Left lobe of liver (tissue), 2 donors: ENCODE measurements around the gene TPST2. TPM values are rescaled to one million over a fixed set of nuclear protein-coding genes. Genes with fewer than 3 reads are reported as not detected.

Source experiments
- ATAC-seq: fragments of 200-7000 bp; cut with Tn5 transposase; one replicate; pipeline ENCODE4 v1.9.1; 2020; ENCODE audit warnings: mild to moderate bottlenecking, moderate library complexity
- DNase-seq: peaks from one replicate; pipeline ENCODE4 v3.0.0-alpha.2; 2020; ENCODE audit warnings: low spot score
- total RNA-seq: library from RNA; stranded (reverse); gene quantifications from one replicate; pipeline ENCODE4 v1.2.1, GENCODE V29; 2021
- donor health status: DM: no; HTN: no; CAD: no; lungs with moderate emphysema.
- donor health status: DM: no; HTN: yes; CAD: no.

TPST2 gene
- total RNA-seq, 1 donor from 2014 or later = 71.9 TPM

DNA sequence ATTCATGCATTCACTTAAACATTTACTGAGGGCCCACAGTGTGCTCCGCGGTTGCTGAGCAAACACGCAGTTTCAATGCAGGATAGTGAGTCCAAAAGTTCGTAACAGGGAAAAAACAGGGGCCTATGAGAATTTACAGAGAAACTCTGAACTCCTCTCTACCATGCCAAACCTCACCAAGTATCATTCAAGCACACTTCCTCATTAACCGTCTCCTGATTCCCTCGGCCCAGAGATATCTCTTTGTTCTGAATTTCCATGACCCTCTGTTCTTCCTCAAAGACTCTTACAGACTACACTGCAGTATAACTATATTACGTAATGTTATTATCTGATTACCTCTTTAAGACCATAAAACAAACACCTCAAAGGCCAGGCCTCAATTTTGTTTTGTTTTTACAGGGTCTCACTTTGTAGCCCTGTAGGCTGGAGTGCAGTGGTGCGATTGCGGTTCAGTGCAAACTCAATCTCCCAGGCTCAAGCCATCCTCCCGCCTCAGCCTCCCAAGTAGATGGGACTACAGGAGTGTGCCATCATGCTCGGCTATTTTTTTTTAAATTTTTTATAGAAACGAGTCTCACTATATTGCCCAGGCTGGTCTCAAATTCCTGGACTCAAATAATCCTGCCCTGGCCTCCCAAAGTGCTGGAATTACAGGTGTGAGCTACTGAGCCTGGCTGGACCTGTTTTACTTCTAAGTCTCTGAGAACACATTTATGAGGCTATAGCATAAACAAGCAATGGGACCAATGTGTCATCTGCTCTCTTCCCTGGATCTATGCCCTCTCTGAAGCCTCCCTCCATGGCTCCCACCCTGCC lies 109.9 kb downstream of the TPST2 start:
- DNase-seq (no peak), ATAC-seq (peak; percentile 41)

GRCh38 chr22:26479043-26479791 lies 110.7 kb downstream of the TPST2 start:
- ATAC-seq (no peak), DNase-seq (no peak)

- DNase-seq (no peak), ATAC-seq (no peak)
These were observed 112.6 kb downstream of the TPST2 start for GRCh38 chr22:26477341-26477731.

DNA sequence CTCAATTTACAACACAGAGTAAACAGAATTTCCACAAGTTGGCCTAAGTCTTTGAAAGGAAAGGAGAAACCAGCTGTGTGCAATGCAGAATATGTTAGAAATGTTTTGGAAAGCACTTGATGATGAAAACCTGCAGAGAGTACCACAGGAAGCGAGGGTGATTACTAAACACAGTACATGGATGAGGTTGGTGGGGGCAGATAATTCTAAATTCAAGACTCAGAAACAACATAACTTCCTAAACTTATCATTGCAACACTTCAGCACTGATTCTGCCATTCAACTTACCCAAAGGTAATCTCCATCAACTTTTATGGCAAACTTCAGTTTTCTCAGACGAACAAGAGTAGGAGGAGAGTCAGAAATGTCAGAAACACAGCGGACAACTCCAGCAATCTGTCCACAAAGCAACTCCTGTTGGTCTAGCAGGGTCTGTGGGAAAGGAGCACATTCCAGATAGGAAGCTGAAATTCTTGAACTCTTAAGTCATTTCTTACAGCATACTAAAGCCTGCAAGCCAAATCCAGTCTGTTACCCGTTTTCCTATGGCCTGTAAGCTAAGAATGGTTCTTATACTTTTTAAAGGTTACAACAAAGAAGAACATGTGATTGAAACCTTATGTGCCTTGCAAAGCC lies 113.1 kb downstream of the TPST2 start:
- no peak for ATAC-seq
- DNase-seq = no peak

GRCh38 chr22:26474682-26475081 lies 115.2 kb downstream of the TPST2 start:
- no peak for DNase-seq
- ATAC-seq = no peak

Other genes with a start within 250 kb of the TPST2 start
- 0.13 TPM for gene ASPHD2, start 160.9 kb downstream of the TPST2 start, total RNA-seq
- gene HPS4, start 106.3 kb downstream of the TPST2 start, total RNA-seq = 13.2 TPM
- 9.5 TPM for gene SRRD, start 106.3 kb downstream of the TPST2 start, total RNA-seq
- 19.8 TPM for gene TFIP11, start 77.7 kb downstream of the TPST2 start, total RNA-seq
- not detected for gene CRYBB1, start 27.9 kb upstream of the TPST2 start, total RNA-seq
- gene CRYBA4, start 31.8 kb upstream of the TPST2 start, total RNA-seq = not detected
- 0.60 TPM for gene MIAT, start 67.5 kb upstream of the TPST2 start, total RNA-seq